Spleen (tissue), 11 donors: ENCODE measurements around the gene CRB1. TPM values are rescaled to one million over a fixed set of nuclear protein-coding genes. Genes with fewer than 3 reads are reported as not detected.
A peak's percentile ranks its signal among the peaks of the same experiment; 100 is the strongest.

Source experiments
- DNase-seq: peaks from one replicate; pipeline ENCODE4 v3.0.0-alpha.2; 2020
- H3K27ac ChIP-seq, 8 donors: fragments of 200-600 bp; sonication (generic) in 7 of 8; 1 replicate in 4 of 8; 2 replicates in 4 of 8; pipeline versions ENCODE4 v1.5.0 to v1.8.0; 2016 to 2021; ENCODE audit warnings: inconsistent platforms in 4 of 8, mild to moderate bottlenecking in 4 of 8, moderate library complexity in 1 of 8
- H3K27me3 ChIP-seq, 7 donors: fragments of 200-600 bp; sonication (generic) in 6 of 7; replicated peaks in 1 of 7; 1 replicate in 4 of 7; 2 replicates in 3 of 7; pipeline versions ENCODE4 v1.5.0 to v1.8.0; 2016 to 2021; ENCODE audit warnings: inconsistent platforms in 3 of 7, mild to moderate bottlenecking in 1 of 7
- H3K36me3 ChIP-seq, 6 donors: fragments of 200-600 bp; sonication (generic) in 5 of 6; 1 replicate in 4 of 6; 2 replicates in 2 of 6; pipeline versions ENCODE4 v1.5.0 to v1.8.0; 2016 to 2021; ENCODE audit warnings: inconsistent platforms in 2 of 6
- H3K4me1 ChIP-seq, 6 donors: fragments of 200-600 bp; sonication (generic) in 5 of 6; 1 replicate in 3 of 6; 2 replicates in 3 of 6; pipeline versions ENCODE4 v1.5.0 to v1.8.0; 2016 to 2021; ENCODE audit warnings: inconsistent platforms in 3 of 6
- H3K4me3 ChIP-seq, 8 donors: fragments of 200-600 bp; sonication (generic) in 7 of 8; 1 replicate in 4 of 8; 2 replicates in 4 of 8; pipeline versions ENCODE4 v1.5.0 to v1.8.0; 2016 to 2021; ENCODE audit warnings: inconsistent platforms in 4 of 8, mild to moderate bottlenecking in 4 of 8, moderate library complexity in 2 of 8
- H3K9me3 ChIP-seq, 8 donors: fragments of 200-600 bp; sonication (generic) in 7 of 8; 1 replicate in 4 of 8; 2 replicates in 4 of 8; pipeline versions ENCODE4 v1.5.0 to v1.8.0; 2016 to 2021; ENCODE audit warnings: inconsistent platforms in 4 of 8
- POLR2A ChIP-seq, 3 donors: fragments of 450-650 bp; IDR thresholded peaks; one replicate each; pipeline ENCODE4 v1.5.1; 2017; ENCODE audit warnings: antibody characterized with exemption in 3 of 3, mild to moderate bottlenecking in 1 of 3
- POLR2AphosphoS5 ChIP-seq, 3 donors: sonication (generic); formaldehyde crosslinking; IDR thresholded peaks; one replicate each; pipeline ENCODE4 v1.5.1; 2017; ENCODE audit warnings: antibody characterized with exemption in 3 of 3
- WGBS, 5 donors: extraction: QIAGEN DNeasy Blood & Tissue Kit in 3 of 5; methylation state at CpG; one replicate each; pipeline versions ENCODE4 v1.1.5 to v1.1.7; 2013 to 2018; 5-methylcytosine and 5-hydroxymethylcytosine counted together
- intact Hi-C: fragments of 100-400 bp; cut with DNase I; formaldehyde crosslinking; loops from one replicate; pipeline ENCODE4 v1.15.0; 2023; ENCODE audit warnings: low total_unique reads
- polyA plus RNA-seq, 3 donors: library from polyadenylated mRNA; stranded (reverse); fragments of 200-250 nt; gene quantifications; one replicate each; pipeline ENCODE4 v1.2.1, GENCODE V29; 2013
- total RNA-seq, 7 donors: library from RNA; depleted of rRNA in 3 of 7; stranded (reverse); fragments of >200 nt in 3 of 7; fragmentation: NEBNext Ultra II Directional in 4 of 7; extraction: Animal tissue kit (Norgen Biotek cat#: 25700) in 4 of 7; gene quantifications; one replicate each; pipeline versions ENCODE4 v1.1.0 to v1.2.1, GENCODE V29; 2016 to 2021
- TF ChIP-seq, protein P1 (sequence below), 11 experiments: fragments of 200-600 bp in 7 of 11; fragments of 450-650 bp in 4 of 11; sonication (generic) in 4 of 11; IDR thresholded peaks in 8 of 11; conservative IDR thresholded peaks in 3 of 11; 1 replicate in 7 of 11; 2 replicates in 4 of 11; pipeline versions ENCODE4 v1.4.0 to v1.8.0; 2016 to 2021; ENCODE audit warnings: antibody characterized with exemption in 11 of 11, inconsistent platforms in 4 of 11, mild to moderate bottlenecking in 1 of 11
- donor health status: healthy with polysubstance abuse.
- donor health status: DM: no; HTN: no; CAD: no; lungs with moderate emphysema.
- donor health status: DM: no; HTN: no; CAD: no.
- donor health status: Bipolar disorder and iron deficiency.
- donor health status: healthy.
- donor health status: DM: no; HTN: no; CAD: no.
- donor health status: DM: yes; HTN: yes; CAD: no.

CRB1 gene
- total and polyA plus RNA-seq, 10 donors: 0.05 to 0.49 (median 0.20) TPM; not detected in 1

- intact Hi-C loops: no loop called here
- H3K36me3 ChIP-seq: no peaks in the 10 kb centered on the region
- TF ChIP-seq, protein P1, sequence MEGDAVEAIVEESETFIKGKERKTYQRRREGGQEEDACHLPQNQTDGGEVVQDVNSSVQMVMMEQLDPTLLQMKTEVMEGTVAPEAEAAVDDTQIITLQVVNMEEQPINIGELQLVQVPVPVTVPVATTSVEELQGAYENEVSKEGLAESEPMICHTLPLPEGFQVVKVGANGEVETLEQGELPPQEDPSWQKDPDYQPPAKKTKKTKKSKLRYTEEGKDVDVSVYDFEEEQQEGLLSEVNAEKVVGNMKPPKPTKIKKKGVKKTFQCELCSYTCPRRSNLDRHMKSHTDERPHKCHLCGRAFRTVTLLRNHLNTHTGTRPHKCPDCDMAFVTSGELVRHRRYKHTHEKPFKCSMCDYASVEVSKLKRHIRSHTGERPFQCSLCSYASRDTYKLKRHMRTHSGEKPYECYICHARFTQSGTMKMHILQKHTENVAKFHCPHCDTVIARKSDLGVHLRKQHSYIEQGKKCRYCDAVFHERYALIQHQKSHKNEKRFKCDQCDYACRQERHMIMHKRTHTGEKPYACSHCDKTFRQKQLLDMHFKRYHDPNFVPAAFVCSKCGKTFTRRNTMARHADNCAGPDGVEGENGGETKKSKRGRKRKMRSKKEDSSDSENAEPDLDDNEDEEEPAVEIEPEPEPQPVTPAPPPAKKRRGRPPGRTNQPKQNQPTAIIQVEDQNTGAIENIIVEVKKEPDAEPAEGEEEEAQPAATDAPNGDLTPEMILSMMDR (IDR thresholded peaks at IDR 0.05 in 8 of 11, conservative IDR thresholded peaks at IDR 0.05 in 3 of 11): no peak
- TF ChIP-seq POLR2AphosphoS5 (IDR thresholded peaks at IDR 0.05) (no peak), POLR2A (IDR thresholded peaks at IDR 0.05) (no peak)
- H3K27ac ChIP-seq: no peak overlapping the region
- whole genome bisulfite sequencing, 5 donors: 92 to 97% (median 94%) methylated on average over 14 of the region's 14 CpGs
- H3K4me3 ChIP-seq: no peak overlapping the region
- H3K4me1 ChIP-seq: no peaks in the 10 kb centered on the region
- H3K9me3 ChIP-seq: no peaks in the 10 kb centered on the region
- H3K27me3 ChIP-seq: no peaks in the 10 kb centered on the region
- no peak for DNase-seq
These were observed 95.8 kb downstream of the CRB1 start for GRCh38 chr1:197363855-197364254.

GRCh38 chr1:197366996-197367395, 98.9 kb downstream of the CRB1 start:
- H3K9me3 ChIP-seq: no peaks in the 10 kb centered on the region
- TF ChIP-seq POLR2AphosphoS5 (IDR thresholded peaks at IDR 0.05): no peak
- no peak for TF ChIP-seq POLR2A (IDR thresholded peaks at IDR 0.05)
- TF ChIP-seq, protein P1 (IDR thresholded peaks at IDR 0.05 in 8 of 11, conservative IDR thresholded peaks at IDR 0.05 in 3 of 11): no peak
- H3K4me1 ChIP-seq: no peaks in the 10 kb centered on the region
- no peak for DNase-seq
- intact Hi-C loops: no loop called here
- H3K27me3 ChIP-seq: no peaks in the 10 kb centered on the region
- no peak overlapping the region for H3K4me3 ChIP-seq
- no peaks in the 10 kb centered on the region for H3K36me3 ChIP-seq
- no peak overlapping the region for H3K27ac ChIP-seq
- WGBS, 5 donors: 87 to 100% (median 88%) methylated on average over 2 of the region's 2 CpGs

DNA sequence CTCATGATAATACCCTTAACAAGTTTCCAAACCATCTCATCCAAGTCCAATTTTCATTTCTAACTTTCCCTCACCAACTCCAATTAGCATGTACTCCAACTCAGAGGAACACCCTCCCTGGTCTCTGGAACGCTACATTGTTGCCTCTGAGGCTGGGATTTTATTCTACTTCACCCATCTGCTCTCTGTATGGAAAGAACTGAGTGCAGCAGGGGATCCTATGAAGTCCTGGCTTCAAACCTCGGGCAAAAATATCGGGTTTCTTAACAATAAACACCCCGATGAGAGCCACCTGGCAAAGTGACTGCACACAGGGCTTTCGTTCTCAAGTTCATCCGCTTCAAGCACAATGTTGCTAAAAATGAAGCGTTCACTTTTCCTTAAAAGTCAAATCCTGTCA, 99.6 kb downstream of the CRB1 start:
- no peaks in the 10 kb centered on the region for H3K4me1 ChIP-seq
- no peak overlapping the region for H3K4me3 ChIP-seq
- H3K27ac ChIP-seq: no peak overlapping the region
- no peaks in the 10 kb centered on the region for H3K36me3 ChIP-seq
- TF ChIP-seq, protein P1 (IDR thresholded peaks at IDR 0.05 in 8 of 11, conservative IDR thresholded peaks at IDR 0.05 in 3 of 11): no peak
- TF ChIP-seq POLR2AphosphoS5 (IDR thresholded peaks at IDR 0.05): no peak
- TF ChIP-seq POLR2A (IDR thresholded peaks at IDR 0.05): no peak
- 83 to 92% (median 89%) methylated on average over 7 of the region's 7 CpGs for WGBS, 5 donors
- H3K27me3 ChIP-seq: no peaks in the 10 kb centered on the region
- no peak for DNase-seq
- intact Hi-C loops: no loop called here
- no peaks in the 10 kb centered on the region for H3K9me3 ChIP-seq

GRCh38 chr1:197374428-197374827, 106.4 kb downstream of the CRB1 start:
- intact Hi-C loops: no loop called here

More at GRCh38 chr1:197374428-197374827, 106.4 kb downstream of the CRB1 start:
- Histone ChIP-seq H3K36me3 (no peaks in the 10 kb centered on the region), H3K27ac (no peak overlapping the region), H3K4me3 (peak overlapping the region in 1 of 8 donors; percentile 14), H3K9me3 (no peaks in the 10 kb centered on the region), H3K27me3 (no peaks in the 10 kb centered on the region), H3K4me1 (no peaks in the 10 kb centered on the region)
- WGBS, 5 donors: 33 to 69% (median 53%) methylated on average over 1 of the region's 1 CpG
- TF ChIP-seq, protein P1 (IDR thresholded peaks at IDR 0.05 in 8 of 11, conservative IDR thresholded peaks at IDR 0.05 in 3 of 11): no peak
- no peak for DNase-seq
